GM15510 (cell line): ENCODE measurements around the gene DLGAP4.

Source experiments
- POLR2A ChIP-seq: IDR thresholded peaks from 3 replicates; pipeline ENCODE4 v1.6.1; 2011; ENCODE audit warnings: borderline replicate concordance; ENCODE audit not compliant: insufficient read length; ENCODE audit errors: extremely low read depth

Gene DLGAP4

DNA sequence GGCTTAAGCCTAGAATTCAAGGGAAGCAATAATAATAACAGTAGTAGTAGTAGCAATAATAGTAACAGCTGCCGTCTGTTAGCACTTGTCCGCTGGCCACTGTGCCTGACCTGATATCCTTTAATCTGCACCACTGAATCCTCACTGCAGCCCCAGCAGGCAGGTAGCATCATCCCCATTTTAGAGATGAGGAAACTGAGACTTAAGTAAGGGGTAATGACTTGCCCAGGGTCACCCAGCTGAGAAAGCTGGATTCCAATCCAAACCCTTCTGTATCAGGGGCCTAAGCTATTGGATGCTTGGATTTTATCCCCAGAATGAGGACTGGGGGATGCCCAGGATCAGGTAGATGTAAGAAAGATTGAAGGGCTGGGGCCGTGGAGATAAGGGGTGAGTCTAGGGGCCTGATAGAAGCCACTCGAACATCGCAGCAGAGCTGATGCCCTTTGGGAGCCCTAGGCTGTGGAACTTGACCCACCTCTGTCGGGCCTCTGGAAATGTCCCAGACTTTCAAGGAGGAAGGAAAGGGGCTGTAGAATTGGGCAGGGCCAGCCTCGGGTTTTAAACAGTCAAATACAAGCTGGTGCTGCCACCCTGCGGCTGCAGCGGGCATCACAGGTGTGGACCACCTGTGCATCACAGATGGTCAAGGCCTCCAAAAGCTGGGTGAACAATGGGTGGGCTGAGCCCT lies 133.0 kb downstream of the DLGAP4 start:
- no peak for TF ChIP-seq POLR2A

- no peak for TF ChIP-seq POLR2A
Observed at GRCh38 chr20:36439731-36440072, 133.6 kb downstream of the DLGAP4 start.

- TF ChIP-seq POLR2A = no peak
Observed at GRCh38 chr20:36440370-36441026, 134.4 kb downstream of the DLGAP4 start.

GRCh38 chr20:36441027-36441414 lies 134.9 kb downstream of the DLGAP4 start:
- TF ChIP-seq POLR2A = no peak

DNA sequence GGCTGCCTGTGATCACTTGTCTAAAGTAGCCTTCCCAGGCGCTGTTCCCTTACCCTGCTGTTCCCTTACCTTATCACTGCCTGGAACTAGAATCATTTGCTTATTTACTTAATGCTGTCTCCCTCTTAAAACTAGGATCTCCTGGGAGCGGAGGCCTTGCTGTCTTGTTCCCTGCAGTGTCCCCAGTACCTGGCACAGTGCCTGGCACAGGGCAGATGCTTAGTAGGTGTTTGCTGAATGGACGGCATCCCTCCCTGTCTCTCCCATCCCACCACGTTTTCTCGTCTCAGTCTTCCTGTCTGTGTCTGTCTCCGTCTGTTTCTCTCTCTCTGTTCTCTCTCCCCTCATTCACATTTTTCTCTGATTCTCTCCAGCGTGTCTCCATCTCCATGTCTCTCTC lies 135.3 kb downstream of the DLGAP4 start:
- TF ChIP-seq POLR2A = no peak

DNA sequence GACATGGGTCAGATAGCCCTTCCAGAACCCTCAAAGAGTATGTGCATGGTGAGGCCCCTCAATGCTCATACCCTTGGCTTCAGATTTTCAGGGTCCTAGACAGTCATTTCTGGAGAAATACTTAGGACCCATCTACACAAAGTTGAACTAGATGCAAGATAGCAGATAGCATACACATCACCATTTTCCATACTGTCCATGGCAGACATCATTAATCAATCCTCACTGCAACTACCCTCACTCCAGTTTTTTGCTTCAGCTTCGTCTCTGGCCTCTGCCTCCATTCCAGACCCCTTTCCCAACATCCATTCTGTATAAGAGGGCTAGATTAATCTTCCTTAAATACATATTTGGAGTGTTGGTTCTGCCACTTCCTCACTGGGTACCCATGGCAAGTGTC lies 139.7 kb downstream of the DLGAP4 start:
- no peak for TF ChIP-seq POLR2A

GRCh38 chr20:36446557-36446956 lies 140.4 kb downstream of the DLGAP4 start:
- no peak for TF ChIP-seq POLR2A

DNA sequence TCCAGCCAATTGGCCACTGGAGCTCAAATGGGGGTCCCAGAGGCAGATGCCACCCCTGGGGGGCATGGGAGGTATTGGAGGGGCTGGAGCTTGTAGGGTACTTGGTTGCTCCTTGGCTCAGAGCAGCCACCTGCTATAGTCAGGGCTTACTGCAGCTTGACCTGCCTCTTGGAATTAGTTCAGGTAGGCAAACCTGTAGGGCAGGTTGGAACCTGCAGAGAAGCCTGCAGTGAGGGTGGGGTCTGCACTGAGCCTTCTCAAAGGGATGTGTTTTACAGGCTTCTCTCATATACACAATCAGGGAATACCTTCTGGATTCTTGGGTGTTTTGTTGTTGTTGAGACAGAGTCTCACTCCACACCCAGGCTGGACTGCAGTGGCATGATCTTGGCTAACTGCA lies 141.0 kb downstream of the DLGAP4 start:
- TF ChIP-seq POLR2A = no peak

GRCh38 chr20:36449663-36450062 lies 143.5 kb downstream of the DLGAP4 start:
- TF ChIP-seq POLR2A = no peak

DNA sequence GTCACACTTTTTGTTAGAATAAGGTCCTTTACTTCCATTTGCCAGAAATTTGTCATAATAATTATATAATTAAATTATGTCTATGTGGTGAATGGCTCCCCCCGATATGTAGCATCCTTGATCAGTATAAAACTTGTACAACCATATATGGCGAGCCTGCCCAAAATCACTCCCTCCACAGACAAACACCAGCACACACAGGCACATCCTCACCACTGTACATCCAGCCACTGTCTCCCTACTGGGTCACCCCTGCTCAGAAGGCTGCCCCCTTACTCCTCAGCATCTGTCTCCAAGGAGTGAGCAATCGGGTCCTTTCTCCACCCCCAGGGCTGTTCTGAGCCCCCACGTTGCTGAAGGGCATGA lies 148.2 kb downstream of the DLGAP4 start:
- no peak for TF ChIP-seq POLR2A

DNA sequence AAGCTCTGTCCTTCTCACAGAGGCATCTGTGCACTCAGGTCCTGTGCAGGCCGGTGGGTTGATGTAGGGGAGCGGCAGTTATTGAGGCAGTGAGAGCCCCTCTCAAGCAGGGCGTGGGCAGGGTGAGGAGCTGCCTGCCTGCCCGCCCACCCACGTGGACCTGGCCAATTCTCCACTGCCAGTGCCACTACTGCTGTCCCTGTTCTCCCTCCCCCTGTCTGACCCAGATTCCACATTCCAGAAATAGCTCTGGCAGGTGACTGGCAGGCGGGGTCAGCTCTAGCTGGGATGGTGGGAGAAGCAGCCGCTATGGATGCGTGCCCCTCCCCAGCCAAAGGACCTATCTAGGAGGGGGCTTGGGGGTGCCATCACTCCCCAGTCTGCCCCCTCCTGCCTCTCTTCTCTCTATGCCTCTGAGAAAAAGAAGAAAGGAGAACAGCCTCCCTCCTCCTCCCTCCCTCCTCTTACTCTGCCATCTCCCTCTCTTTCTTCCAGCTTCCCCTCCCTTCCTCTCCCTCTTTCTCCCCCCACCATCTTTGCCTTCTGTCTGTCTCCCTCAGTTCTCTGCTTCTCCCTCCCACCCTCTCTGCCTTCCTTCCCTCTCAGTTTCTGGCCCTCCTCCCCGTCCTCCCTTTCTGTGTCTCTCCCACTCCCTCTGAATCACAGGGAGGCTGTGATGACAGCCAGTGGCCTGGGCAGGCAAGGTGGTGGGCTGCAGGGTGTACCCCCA lies 148.7 kb downstream of the DLGAP4 start:
- TF ChIP-seq POLR2A = no peak

- TF ChIP-seq POLR2A = no peak
Observed at GRCh38 chr20:36455972-36456625, 150.0 kb downstream of the DLGAP4 start.

DNA sequence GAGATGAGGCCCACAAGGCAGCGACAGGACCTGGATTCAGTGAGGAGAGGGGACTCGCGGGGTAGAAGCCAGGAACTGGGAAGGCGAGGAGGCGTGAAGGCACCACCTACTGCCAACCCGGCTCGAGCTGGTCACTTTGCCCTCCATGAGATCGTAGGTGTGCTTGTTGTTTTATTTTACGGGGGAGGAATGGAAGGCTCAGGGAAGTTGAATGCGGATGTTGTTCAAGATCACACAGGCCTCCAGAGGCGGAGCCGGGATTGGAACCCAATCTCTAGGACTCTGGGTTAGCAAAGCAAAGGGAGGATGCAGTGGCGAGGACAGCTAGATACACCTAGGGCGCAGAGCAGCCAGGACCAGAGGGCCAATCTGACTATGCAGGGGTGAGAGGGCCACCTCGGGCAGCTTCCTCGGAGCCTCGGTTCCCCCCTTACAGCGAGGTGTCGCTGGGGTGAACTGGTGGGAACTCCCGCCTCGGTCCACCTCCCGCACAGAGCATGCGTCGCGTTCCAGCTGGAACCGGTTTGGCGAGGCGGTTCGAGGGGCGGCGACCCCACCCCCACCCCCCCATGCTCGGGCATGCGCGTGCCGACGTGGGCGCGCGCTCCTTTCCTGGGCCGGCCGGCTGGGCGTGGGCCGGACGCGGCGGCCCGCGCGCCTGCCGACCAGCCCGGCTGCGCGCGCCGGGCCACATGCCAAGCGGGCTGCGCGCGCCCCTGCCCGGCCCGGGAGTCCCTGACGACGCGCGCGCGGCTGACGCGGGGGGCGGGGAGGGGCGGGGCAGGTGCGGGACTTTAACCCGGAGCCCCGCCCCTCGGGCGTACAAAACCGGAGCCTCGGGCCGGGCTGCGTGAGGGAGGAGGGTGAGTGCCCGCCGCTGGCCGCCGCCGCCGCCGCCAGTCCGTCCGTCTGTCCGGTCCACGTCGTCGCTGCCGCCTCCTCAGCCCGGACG lies 154.8 kb downstream of the DLGAP4 start:
- TF ChIP-seq POLR2A = peak; percentile 55
